H1 (cell line): Measurements from ENCODE around the gene MOK. TPM values are rescaled to one million over a fixed set of nuclear protein-coding genes. Genes with fewer than 3 reads are reported as not detected.

ENCODE experiments used
- CTCF ChIA-PET: fragments of 300-600 bp; sonication (Branson Sonifier 250); formaldehyde crosslinking; loops from one replicate; lab custom pipeline; 2021; ENCODE audit not compliant: partially characterized antibody; lab: Charles Lee
- POLR2A ChIA-PET: fragments of 300-600 bp; sonication (Branson Sonifier 250); formaldehyde crosslinking; loops from one replicate; lab custom pipeline; 2021; ENCODE audit warnings: inconsistent platforms; ENCODE audit not compliant: partially characterized antibody; lab: Charles Lee
- DNase-seq, 2 experiments: peaks; one replicate each; pipeline versions ENCODE4 v3.0.0 to v3.0.0-alpha.2; 2010 to 2022; ENCODE audit warnings: low spot score in 2 of 2, low read depth in 1 of 2, mixed read lengths in 1 of 2
- FAIRE-seq: peaks from 2 replicates; lab custom pipeline; 2011; peaks lifted over from hg19 to GRCh38; lab: Jason Lieb, UNC
- H2AFZ ChIP-seq: 2 replicates; pipeline ENCODE4 v1.8.1; 2012; ENCODE audit warnings: low read length, inconsistent platforms
- H2AK5ac ChIP-seq: 2 replicates; pipeline ENCODE4 v1.6.1; 2013; ENCODE audit warnings: low read depth, low read length
- H2BK120ac ChIP-seq: replicated peaks from 2 replicates; pipeline ENCODE3; 2013; ENCODE audit warnings: low read depth, low read length, inconsistent platforms
- H2BK12ac ChIP-seq: 2 replicates; pipeline ENCODE4 v1.6.1; 2013; ENCODE audit warnings: low read depth, low read length
- H2BK15ac ChIP-seq: 2 replicates; pipeline ENCODE4 v1.6.1; 2013; ENCODE audit warnings: low read length
- H2BK20ac ChIP-seq: 2 replicates; pipeline ENCODE4 v1.6.1; 2013; ENCODE audit warnings: low read length
- H2BK5ac ChIP-seq: 2 replicates; pipeline ENCODE4 v1.6.1; 2013; ENCODE audit warnings: low read depth, low read length
- H3K14ac ChIP-seq: 2 replicates; pipeline ENCODE4 v1.6.1; 2013; ENCODE audit warnings: inconsistent platforms; ENCODE audit not compliant: insufficient read length
- H3K18ac ChIP-seq: 2 replicates; pipeline ENCODE4 v1.6.1; 2013; ENCODE audit warnings: low read length; ENCODE audit errors: extremely low read depth
- H3K23ac ChIP-seq: 2 replicates; pipeline ENCODE4 v1.6.1; 2013; ENCODE audit warnings: inconsistent platforms; ENCODE audit not compliant: insufficient read length
- H3K23me2 ChIP-seq: 2 replicates; pipeline ENCODE4 v1.6.1; 2013; ENCODE audit warnings: low read depth, low read length
- H3K27ac ChIP-seq: 2 replicates; pipeline ENCODE4 v1.6.1; 2011; ENCODE audit warnings: low read depth, low read length, inconsistent platforms
- H3K27me3 ChIP-seq, 4 experiments: replicated peaks in 1 of 4; 1 replicate in 1 of 4; 2 replicates in 3 of 4; pipeline versions ENCODE4 v1.6.1 to v1.8.1; 2011 to 2013; ENCODE audit warnings: low read length in 3 of 4, mild to moderate bottlenecking in 3 of 4, inconsistent platforms in 2 of 4, mixed read lengths in 2 of 4, moderate library complexity in 1 of 4; ENCODE audit not compliant: control insufficient read depth in 3 of 4, insufficient read depth in 3 of 4; ENCODE audit errors: extremely low read depth in 1 of 4
- H3K36me3 ChIP-seq, 4 experiments: 2 replicates each; pipeline versions ENCODE4 v1.6.1 to v1.8.1; 2011 to 2013; ENCODE audit warnings: mild to moderate bottlenecking in 4 of 4, low read length in 3 of 4, moderate library complexity in 2 of 4, control low read depth in 1 of 4, inconsistent platforms in 1 of 4; ENCODE audit not compliant: insufficient read depth in 4 of 4, control insufficient read depth in 2 of 4
- H3K4ac ChIP-seq: replicated peaks from 2 replicates; pipeline ENCODE3; 2013; ENCODE audit warnings: low read length, low read depth, mixed read lengths, inconsistent platforms; ENCODE audit not compliant: insufficient read length
- H3K4me1 ChIP-seq, 4 experiments: replicated peaks in 1 of 4; 1 replicate in 1 of 4; 2 replicates in 3 of 4; pipeline versions ENCODE4 v1.6.1 to v1.8.1; 2011 to 2013; ENCODE audit warnings: low read length in 3 of 4, inconsistent platforms in 2 of 4, mixed read lengths in 1 of 4; ENCODE audit not compliant: insufficient read depth in 4 of 4, control insufficient read depth in 3 of 4
- H3K4me2 ChIP-seq, 2 experiments: 2 replicates each; pipeline versions ENCODE4 v1.6.1 to v1.8.1; 2011 to 2013; ENCODE audit warnings: low read depth in 2 of 2, low read length in 2 of 2, control low read depth in 1 of 2, inconsistent platforms in 1 of 2, mild to moderate bottlenecking in 1 of 2; ENCODE audit not compliant: insufficient read depth in 1 of 2
- H3K4me3 ChIP-seq, 4 experiments: fragments of 200-600, 300-600 bp in 1 of 4; sonication (generic), shearing (Covaris generic), sonication (Bioruptor Twin) in 1 of 4; 2 replicates each; pipeline versions ENCODE4 v1.5.1 to v1.8.1; 2011 to 2016; ENCODE audit warnings: low read length in 4 of 4, low read depth in 3 of 4, control low read depth in 2 of 4, inconsistent platforms in 2 of 4, mild to moderate bottlenecking in 2 of 4, mixed read lengths in 1 of 4, moderate library complexity in 1 of 4; ENCODE audit not compliant: insufficient read depth in 2 of 4; ENCODE audit errors: extremely low read depth in 1 of 4
- H3K56ac ChIP-seq: replicated peaks from 2 replicates; pipeline ENCODE3; 2013; ENCODE audit warnings: low read depth, mild to moderate bottlenecking, mixed read lengths, low read length, inconsistent platforms; ENCODE audit not compliant: insufficient read length
- H3K79me1 ChIP-seq: 2 replicates; pipeline ENCODE4 v1.6.1; 2013; ENCODE audit warnings: low read depth, low read length, control low read depth
- H3K79me2 ChIP-seq, 2 experiments: 2 replicates each; pipeline versions ENCODE4 v1.6.1 to v1.8.1; 2012 to 2013; ENCODE audit warnings: low read length in 2 of 2, mild to moderate bottlenecking in 2 of 2, inconsistent platforms in 1 of 2; ENCODE audit not compliant: insufficient read depth in 2 of 2, control insufficient read depth in 1 of 2
- H3K9ac ChIP-seq, 4 experiments: replicated peaks in 1 of 4; 1 replicate in 1 of 4; 2 replicates in 3 of 4; pipeline versions ENCODE4 v1.6.1 to v1.8.1; 2011 to 2013; ENCODE audit warnings: low read depth in 3 of 4, low read length in 3 of 4, control low read depth in 2 of 4, mild to moderate bottlenecking in 2 of 4, moderate library complexity in 2 of 4, inconsistent platforms in 1 of 4; ENCODE audit errors: extremely low read depth in 1 of 4
- H3K9me3 ChIP-seq, 2 experiments: 2 replicates each; pipeline versions ENCODE4 v1.6.1 to v1.8.1; 2012 to 2013; ENCODE audit warnings: mild to moderate bottlenecking in 2 of 2, moderate library complexity in 2 of 2, control low read depth in 1 of 2, inconsistent platforms in 1 of 2, low read depth in 1 of 2, low read length in 1 of 2, mixed read lengths in 1 of 2; ENCODE audit not compliant: insufficient read depth in 2 of 2
- H4K20me1 ChIP-seq, 2 experiments: replicated peaks in 1 of 2; 2 replicates each; pipeline versions ENCODE3 to v1.8.1; 2011 to 2013; ENCODE audit warnings: inconsistent platforms in 2 of 2, low read length in 2 of 2, mild to moderate bottlenecking in 1 of 2; ENCODE audit not compliant: insufficient read depth in 2 of 2, control insufficient read depth in 1 of 2
- H4K5ac ChIP-seq: 2 replicates; pipeline ENCODE4 v1.6.1; 2013; ENCODE audit warnings: low read length, low read depth, mixed read lengths, inconsistent platforms; ENCODE audit not compliant: insufficient read length
- H4K8ac ChIP-seq: 2 replicates; pipeline ENCODE4 v1.8.0; 2013; ENCODE audit warnings: mild to moderate bottlenecking, moderate library complexity, low read length, inconsistent platforms; ENCODE audit not compliant: insufficient read depth; ENCODE audit errors: extremely low read depth
- H4K91ac ChIP-seq: replicated peaks from 2 replicates; pipeline ENCODE3; 2013; ENCODE audit warnings: low read length, mixed read lengths, inconsistent platforms; ENCODE audit not compliant: insufficient read length
- CHD2 ChIP-seq: IDR thresholded peaks from 2 replicates; pipeline ENCODE4 v1.6.1; 2012; ENCODE audit warnings: low read length, improper control_type of control experiment
- EZH2 ChIP-seq: fragments of 200-600 bp; sonication (generic); IDR thresholded peaks from 2 replicates; pipeline ENCODE4 v1.7.1; 2012; ENCODE audit warnings: low read depth, mild to moderate bottlenecking, moderate library complexity, low read length, inconsistent platforms; ENCODE audit not compliant: severe bottlenecking
- FOSL1 ChIP-seq: IDR thresholded peaks from 2 replicates; pipeline ENCODE4 v1.6.1; 2011; ENCODE audit warnings: mild to moderate bottlenecking, low read depth, low read length, moderate library complexity; ENCODE audit not compliant: insufficient read depth
- HDAC2 ChIP-seq, 2 experiments: fragments of 300-600 bp in 1 of 2; sonication (generic) in 1 of 2; IDR thresholded peaks; 2 replicates each; pipeline ENCODE4 v1.6.1; 2011 to 2012; ENCODE audit warnings: low read depth in 2 of 2, low read length in 2 of 2, mild to moderate bottlenecking in 2 of 2, moderate library complexity in 2 of 2, borderline replicate concordance in 1 of 2, inconsistent platforms in 1 of 2
- JUND ChIP-seq: IDR thresholded peaks from 2 replicates; pipeline ENCODE4 v1.6.1; 2011; ENCODE audit warnings: mild to moderate bottlenecking, improper control_type of control experiment, low read length
- KDM1A ChIP-seq: fragments of 200-600, 300-600 bp; sonication (generic); IDR thresholded peaks from 2 replicates; pipeline ENCODE4 v1.7.1; 2016; ENCODE audit warnings: mild to moderate bottlenecking, low read length, borderline replicate concordance
- NRF1 ChIP-seq: IDR thresholded peaks from 2 replicates; pipeline ENCODE4 v1.6.1; 2011; ENCODE audit warnings: mild to moderate bottlenecking, low read depth, low read length, improper control_type of control experiment
- SP4 ChIP-seq: IDR thresholded peaks from 2 replicates; pipeline ENCODE4 v1.6.1; 2012; ENCODE audit warnings: low read length, inconsistent platforms
- TEAD4 ChIP-seq: IDR thresholded peaks from 2 replicates; pipeline ENCODE4 v1.6.1; 2012; ENCODE audit warnings: low read depth, low read length, inconsistent platforms, mixed read lengths
- WGBS, 2 experiments: shearing (Covaris generic) in 1 of 2; methylation state at CpG; one replicate each; pipeline versions ENCODE4 v1.1.6 to v1.1.7; 2013 to 2015; ENCODE audit warnings: low lambda C conversion rate in 2 of 2, mixed read lengths in 2 of 2, inconsistent platforms in 1 of 2, low coverage in 1 of 2, missing lambda C conversion rate in 1 of 2; ENCODE audit not compliant: insufficient replicate concordance in 2 of 2, insufficient coverage in 1 of 2, insufficient read length in 1 of 2; ENCODE audit errors: extremely low coverage in 1 of 2, missing lambda C conversion rate in 1 of 2; 5-methylcytosine and 5-hydroxymethylcytosine counted together
- polyA plus RNA-seq, 7 experiments: library from polyadenylated mRNA; depleted of rRNA in 3 of 7; stranded (reverse) in 5 of 7; unstranded in 2 of 7; fragments of >200 nt in 5 of 7; fragments of 200-250 nt in 2 of 7; gene quantifications; 1 replicate in 5 of 7; 2 replicates in 1 of 7; 4 replicates in 1 of 7; pipeline versions ENCODE4 v1.2.1 to v1.2.3, GENCODE V29; 2011 to 2013; ENCODE audit warnings: missing spikeins in 2 of 7, mixed read lengths in 2 of 7
- total RNA-seq: library from RNA; stranded (reverse); fragmentation: NEBNext Ultra II Directional; extraction: Animal tissue kit (Norgen Biotek cat#: 25700); gene quantifications from 2 replicates; pipeline ENCODE4 v1.2.1, GENCODE V29; 2021
- TF ChIP-seq, protein P1 (sequence below): IDR thresholded peaks from 2 replicates; pipeline ENCODE4 v1.6.1; 2011; ENCODE audit warnings: low read length, improper control_type of control experiment

The MOK gene
- total and polyA plus RNA-seq, 2 of the 8 experiments (the other 6 are each of a cell fraction or from before 2014, with no cell fraction given), result 2.1 to 2.5 TPM

- 63% methylated on average over 12 of the region's 12 CpGs; no CpG with 5 or more reads in 1 of the 2 experiments for WGBS, 2 experiments
- H2BK120ac ChIP-seq, result no peak overlapping the region
- no peak overlapping the region for H3K56ac ChIP-seq
- H2BK15ac ChIP-seq, result peak overlapping the region; percentile 81; the same call in 1 of the 2 replicates
- ChIA-PET CTCF (interaction anchor here (0.9 to 6.8 kb wide), 9 partner anchors 9 to 221 kb away, joined by 3 to 44 read pairs (median 6); no protein-coding TSS in a partner anchor), POLR2A (interaction anchor here (0.5 to 2.7 kb wide), 7 partner anchors 10 to 254 kb away, joined by 3 to 14 read pairs (median 3); partner anchors contain the start of gene MOK)
- no peak overlapping the region for H3K23ac ChIP-seq
- H2BK12ac ChIP-seq, result peak overlapping the region; percentile 87; the same call in 1 of the 2 replicates
- no peak for FAIRE-seq
- no peak overlapping the region; the same call in 1 of the 2 replicates for H2AK5ac ChIP-seq
- H3K36me3 ChIP-seq, result no peaks in the 10 kb centered on the region
- H3K4me1 ChIP-seq, result peaks cover 1 to 9% (median 4%) of the 10 kb centered on the region in 4 experiments; a peak in 5 of 7 replicates
- H3K14ac ChIP-seq, result no peak overlapping the region
- H3K23me2 ChIP-seq, result peaks cover 19% of the 10 kb centered on the region
- H4K8ac ChIP-seq, result no peak overlapping the region
- H3K18ac ChIP-seq, result peak overlapping the region; percentile 95
- H2AFZ ChIP-seq, result peak overlapping the region; percentile 84
- H4K5ac ChIP-seq, result peak overlapping the region; percentile 45
- no peaks in the 10 kb centered on the region; a peak in 1 of 4 replicates for H3K79me2 ChIP-seq
- DNase-seq, result no peak
- H3K4me3 ChIP-seq, result peak overlapping the region; percentile 73 to 89 (median 78)
- H4K20me1 ChIP-seq, result no peaks in the 10 kb centered on the region
- H4K91ac ChIP-seq, result peak overlapping the region; percentile 62
- H3K4me2 ChIP-seq, result peak overlapping the region; percentile 70 to 83
- H2BK20ac ChIP-seq, result 0 out of 2 replicates have a peak overlapping the region, but pooled peaks have one; percentile 61
- peak overlapping the region in 3 of 4 experiments; percentile 59 to 68 (median 62); a peak in 5 of 7 replicates for H3K9ac ChIP-seq
- peak overlapping the region; percentile 93 for H2BK5ac ChIP-seq
- H3K27me3 ChIP-seq, result peaks cover 0 to 14% (median 12%) of the 10 kb centered on the region in 4 experiments; a peak in 5 of 7 replicates
- no peaks in the 10 kb centered on the region; the same call in 1 of the 2 replicates for H3K79me1 ChIP-seq
- no peaks in the 10 kb centered on the region for H3K9me3 ChIP-seq
- peak overlapping the region; percentile 19 for H3K4ac ChIP-seq
- H3K27ac ChIP-seq, result peak overlapping the region; percentile 13; the same call in 1 of the 2 replicates
- no peak for TF ChIP-seq CHD2
- no peak for TF ChIP-seq NRF1
- TF ChIP-seq, protein P1, sequence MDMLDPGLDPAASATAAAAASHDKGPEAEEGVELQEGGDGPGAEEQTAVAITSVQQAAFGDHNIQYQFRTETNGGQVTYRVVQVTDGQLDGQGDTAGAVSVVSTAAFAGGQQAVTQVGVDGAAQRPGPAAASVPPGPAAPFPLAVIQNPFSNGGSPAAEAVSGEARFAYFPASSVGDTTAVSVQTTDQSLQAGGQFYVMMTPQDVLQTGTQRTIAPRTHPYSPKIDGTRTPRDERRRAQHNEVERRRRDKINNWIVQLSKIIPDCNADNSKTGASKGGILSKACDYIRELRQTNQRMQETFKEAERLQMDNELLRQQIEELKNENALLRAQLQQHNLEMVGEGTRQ, result no peak
- TF ChIP-seq FOSL1, result no peak
- TF ChIP-seq KDM1A, result no peak
- no peak for TF ChIP-seq SP4
- TF ChIP-seq HDAC2 (IDR thresholded peaks at IDR 0.05; ENCODE audit: borderline replicate concordance in 1 of 2, low read depth in 2 of 2, low read length in 2 of 2), result no peak
- 0 out of 2 replicates have a peak, but pooled peaks have one; percentile 20 for TF ChIP-seq TEAD4
- no peak for TF ChIP-seq JUND
- no peak for TF ChIP-seq EZH2
Measured at GRCh38 chr14:102317564-102318248, 12.7 kb upstream of the MOK start.
